HepG2 (cell line): ENCODE measurements around the gene CAMTA1. TPM values are rescaled to one million over a fixed set of nuclear protein-coding genes. Genes with fewer than 3 reads are reported as not detected.

Experiments
- ATAC-seq: fragments of 200-7000 bp; cut with Tn5 transposase; 3 replicates; pipeline ENCODE4 v1.9.1; 2020; ENCODE audit warnings: mild to moderate bottlenecking, moderate library complexity
- BruUV-seq: library from RNA; stranded (reverse); fragments of 400-500 nt; replicated peaks from 2 replicates; lab custom pipeline; 2021; lab: Mats Ljungman, UMichigan
- CTCF ChIA-PET: fragments of 300-600 bp; formaldehyde crosslinking; extraction: SDS; loops from one replicate; lab custom pipeline; 2021; ENCODE audit warnings: low total read pairs, inconsistent platforms, low intra/inter-chr PET ratio; lab: Yijun Ruan, JAX
- POLR2A ChIA-PET: fragments of 350-600 bp; sonication (Branson Sonifier 250); formaldehyde crosslinking; loops from one replicate; lab custom pipeline; 2020; ENCODE audit warnings: antibody characterized with exemption, inconsistent platforms; lab: Yijun Ruan, JAX
- DNase-seq: peaks from one replicate; pipeline ENCODE4 v3.0.0-alpha.2; 2015; ENCODE audit warnings: low spot score
- FAIRE-seq: peaks from 3 replicates; lab custom pipeline; 2011; peaks lifted over from hg19 to GRCh38; lab: Jason Lieb, UNC
- H2AFZ ChIP-seq: one replicate; pipeline ENCODE4 v1.6.1; 2011; ENCODE audit warnings: low read length, inconsistent platforms
- H3K27ac ChIP-seq: fragments of 300-600 bp; 3 replicates; pipeline ENCODE4 v1.8.0; 2011; ENCODE audit warnings: mixed run types, mild to moderate bottlenecking, mixed read lengths, low read length, inconsistent platforms; ENCODE audit not compliant: insufficient read depth; ENCODE audit errors: extremely low read length
- H3K27me3 ChIP-seq, 2 experiments: fragments of 200-600 bp in 1 of 2; 2 replicates in 1 of 2; 3 replicates in 1 of 2; pipeline versions ENCODE4 v1.6.0 to v1.8.0; 2011; ENCODE audit warnings: low read length in 2 of 2, mild to moderate bottlenecking in 2 of 2, moderate library complexity in 2 of 2, inconsistent platforms in 1 of 2; ENCODE audit not compliant: insufficient read depth in 2 of 2, control insufficient read depth in 1 of 2
- H3K36me3 ChIP-seq, 2 experiments: fragments of 200-600 bp in 1 of 2; replicated peaks in 1 of 2; 2 replicates in 1 of 2; 3 replicates in 1 of 2; pipeline versions ENCODE4 v1.5.1 to v1.8.0; 2011; ENCODE audit warnings: low read length in 2 of 2, inconsistent platforms in 1 of 2; ENCODE audit not compliant: insufficient read depth in 2 of 2, control insufficient read depth in 1 of 2
- H3K4me1 ChIP-seq: 2 replicates; pipeline ENCODE4 v1.5.1; 2012; ENCODE audit warnings: low read length, inconsistent platforms; ENCODE audit not compliant: insufficient read depth
- H3K4me2 ChIP-seq: 2 replicates; pipeline ENCODE4 v1.6.0; 2011; ENCODE audit warnings: low read depth, low read length, inconsistent platforms
- H3K4me3 ChIP-seq, 3 experiments: fragments of 200-600 bp in 1 of 3; sonication (generic), shearing (Covaris generic) in 1 of 3; replicated peaks in 1 of 3; 2 replicates each; pipeline ENCODE4 v1.5.1; 2011 to 2016; ENCODE audit warnings: low read length in 3 of 3, inconsistent platforms in 2 of 3, low read depth in 2 of 3, mild to moderate bottlenecking in 2 of 3, control low read depth in 1 of 3, mixed read lengths in 1 of 3; ENCODE audit not compliant: insufficient read depth in 1 of 3
- H3K79me2 ChIP-seq: one replicate; pipeline ENCODE4 v1.6.1; 2011; ENCODE audit warnings: low read length, inconsistent platforms; ENCODE audit not compliant: insufficient read depth
- H3K9ac ChIP-seq: 2 replicates; pipeline ENCODE4 v1.6.0; 2011; ENCODE audit warnings: mild to moderate bottlenecking, low read depth, low read length, inconsistent platforms; ENCODE audit not compliant: insufficient read depth
- H3K9me3 ChIP-seq: 2 replicates; pipeline ENCODE4 v1.5.1; 2012; ENCODE audit warnings: mild to moderate bottlenecking, low read length
- H4K20me1 ChIP-seq: 2 replicates; pipeline ENCODE4 v1.6.0; 2011; ENCODE audit warnings: inconsistent platforms, mild to moderate bottlenecking, low read length, moderate library complexity; ENCODE audit not compliant: insufficient read depth
- AGO1 ChIP-seq: fragments of 200-400 bp; formaldehyde crosslinking; IDR thresholded peaks from 2 replicates; pipeline ENCODE4 v1.6.1; 2017; ENCODE audit warnings: mild to moderate bottlenecking, low read depth, low read length, moderate library complexity; ENCODE audit not compliant: poor library complexity, severe bottlenecking
- FOXM1 ChIP-seq: sonication (generic); formaldehyde crosslinking; IDR thresholded peaks from 2 replicates; pipeline ENCODE4 v1.5.0; 2020; ENCODE audit warnings: missing genetic modification reagents
- JUN ChIP-seq: sonication (generic); formaldehyde crosslinking; IDR thresholded peaks from 2 replicates; pipeline ENCODE4 v1.4.0; 2020; ENCODE audit warnings: mild to moderate bottlenecking, missing genetic modification reagents
- MYNN ChIP-seq: sonication (generic); formaldehyde crosslinking; IDR thresholded peaks from 2 replicates; pipeline ENCODE4 v1.4.0; 2020; ENCODE audit warnings: mild to moderate bottlenecking, low read depth, missing genetic modification reagents
- NR2C2 ChIP-seq: sonication (generic); formaldehyde crosslinking; IDR thresholded peaks from 2 replicates; pipeline ENCODE4 v1.4.0; 2020; ENCODE audit warnings: missing genetic modification reagents, mild to moderate bottlenecking, moderate library complexity, borderline replicate concordance
- PHF20 ChIP-seq: sonication (generic); formaldehyde crosslinking; IDR thresholded peaks from 2 replicates; pipeline ENCODE4 v1.5.0; 2020; ENCODE audit warnings: mild to moderate bottlenecking, missing genetic modification reagents
- REL ChIP-seq: sonication (generic); formaldehyde crosslinking; conservative IDR thresholded peaks from 2 replicates; pipeline ENCODE4 v1.8.0; 2022; ENCODE audit warnings: mild to moderate bottlenecking, missing genetic modification reagents, moderate library complexity
- SP140L ChIP-seq: sonication (generic); formaldehyde crosslinking; IDR thresholded peaks from 2 replicates; pipeline ENCODE4 v1.4.0; 2020; ENCODE audit warnings: missing genetic modification reagents, borderline replicate concordance
- SRF ChIP-seq: IDR thresholded peaks from 2 replicates; pipeline ENCODE4 v1.6.1; 2011; ENCODE audit warnings: mild to moderate bottlenecking, low read depth, low read length, moderate library complexity
- ZNF530 ChIP-seq: sonication (generic); formaldehyde crosslinking; IDR thresholded peaks from 2 replicates; pipeline ENCODE4 v1.5.0; 2020; ENCODE audit warnings: low read depth, mild to moderate bottlenecking, missing genetic modification reagents
- ZNF652 ChIP-seq: IDR thresholded peaks from 2 replicates; pipeline ENCODE4 v1.6.1; 2016; ENCODE audit warnings: low read depth, borderline replicate concordance
- WGBS: methylation state at CpG from one replicate; pipeline ENCODE4 v1.1.6; 2017; ENCODE audit warnings: low lambda C conversion rate; 5-methylcytosine and 5-hydroxymethylcytosine counted together
- in situ Hi-C: cut with HindIII; loops from 2 replicates; pipeline ENCODE4 v1.10.0; 2017; ENCODE audit warnings: low pct_unique_long_range_greater_than_20kb; ENCODE audit not compliant: extremely low pct_ligation_motif_present
- intact Hi-C: fragments of 100-400 bp; cut with micrococcal nuclease; formaldehyde crosslinking; loops from one replicate; pipeline ENCODE4 v1.10.0; 2022; ENCODE audit not compliant: unreplicated experiment
- polyA plus RNA-seq, 8 experiments: library from polyadenylated mRNA; depleted of rRNA in 3 of 8; stranded (reverse) in 7 of 8; unstranded in 1 of 8; fragments of >200 nt; fragmentation: Illumina TruSeq in 4 of 8; extraction: Trizol in 4 of 8; gene quantifications; 2 replicates each; pipeline versions ENCODE4 v1.2.1 to v1.2.3, GENCODE V29; 2011 to 2016; ENCODE audit warnings: low read depth in 4 of 8, missing spikeins in 1 of 8, mixed read lengths in 1 of 8; ENCODE audit not compliant: insufficient read depth in 1 of 8
- total RNA-seq, 5 experiments: library from RNA; depleted of rRNA; stranded (reverse); fragments of >200 nt; fragmentation: Illumina TruSeq; extraction: Trizol; gene quantifications; 2 replicates each; pipeline ENCODE4 v1.2.3, GENCODE V29; 2016; ENCODE audit warnings: low read depth in 1 of 5
- TF ChIP-seq, protein P1 (sequence below): IDR thresholded peaks from 2 replicates; pipeline ENCODE4 v1.6.1; 2016
- TF ChIP-seq, protein P2 (sequence below): sonication (generic); formaldehyde crosslinking; IDR thresholded peaks from 2 replicates; pipeline ENCODE4 v1.4.0; 2020; ENCODE audit warnings: low read depth, mild to moderate bottlenecking, missing genetic modification reagents
- TF ChIP-seq, protein P3 (sequence below): sonication (generic); formaldehyde crosslinking; IDR thresholded peaks from one replicate; pipeline ENCODE4 v1.5.1; 2020; ENCODE audit warnings: mild to moderate bottlenecking, missing genetic modification reagents; ENCODE audit errors: not compliant biosample characterization

CAMTA1 gene
- total and polyA plus RNA-seq, 2 of the 13 experiments (the other 11 are each of a cell fraction or from before 2014, with no cell fraction given) = 25.0 to 36.4 TPM

DNA sequence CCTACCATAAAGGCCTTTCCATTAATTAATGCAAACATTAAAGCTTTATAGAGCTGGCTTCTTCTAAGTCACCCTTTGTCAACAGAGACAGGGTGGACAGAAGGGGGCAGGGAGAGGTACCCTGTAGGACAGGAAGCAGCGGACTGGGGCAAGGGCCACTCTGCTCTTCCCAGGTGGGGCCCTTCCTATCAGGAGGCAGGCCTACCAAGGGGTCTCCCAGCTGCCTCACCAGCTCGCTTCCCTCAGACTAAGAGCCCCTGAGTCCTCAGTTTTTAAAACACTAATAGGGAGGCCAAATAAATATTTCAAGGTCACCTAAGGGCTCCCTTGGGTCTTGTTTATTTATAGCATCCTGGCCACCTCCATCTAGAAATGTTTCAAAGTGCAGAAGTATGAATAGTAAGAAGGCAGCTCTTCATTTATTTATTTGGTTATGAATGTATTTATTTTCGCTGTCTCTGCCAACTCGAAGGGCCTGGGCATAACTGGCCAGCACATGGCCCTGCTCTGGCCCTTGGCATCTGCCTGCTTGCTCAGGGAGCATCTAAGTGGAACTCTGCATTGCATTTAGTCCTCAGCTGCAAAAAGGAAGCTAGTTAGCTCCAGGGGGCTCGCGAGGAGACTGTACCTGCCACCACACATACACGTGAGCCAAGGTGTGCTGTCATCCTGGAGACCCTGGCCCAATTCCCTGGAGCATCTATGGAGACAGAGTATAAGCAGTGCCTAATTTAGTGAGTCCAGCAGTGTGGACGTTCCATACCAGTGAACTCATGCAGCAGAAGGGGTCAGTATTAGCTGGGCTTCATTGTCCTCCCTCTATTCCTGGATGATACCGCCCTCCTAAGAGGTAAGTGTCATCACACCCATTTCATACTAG lies 590.8 kb downstream of the CAMTA1 start:
- no peaks in the 10 kb centered on the region for H3K9me3 ChIP-seq
- no peaks in the 10 kb centered on the region for H3K36me3 ChIP-seq
- POLR2A ChIA-PET = no interaction called here
- H3K79me2 ChIP-seq = no peaks in the 10 kb centered on the region
- peaks cover 4 to 23% of the 10 kb centered on the region in 2 experiments; a peak in 4 of 5 replicates for H3K27me3 ChIP-seq
- in situ Hi-C loops = no loop called here
- 21% methylated on average over 7 of the region's 9 CpGs for WGBS
- H3K4me3 ChIP-seq = no peak overlapping the region
- no peak overlapping the region for H2AFZ ChIP-seq
- intact Hi-C loops = no loop called here
- H3K4me2 ChIP-seq = no peak overlapping the region
- H4K20me1 ChIP-seq = no peaks in the 10 kb centered on the region
- H3K9ac ChIP-seq = no peak overlapping the region
- BruUV-seq = no TSS peak
- no peak for ATAC-seq
- no peak for FAIRE-seq
- no peak for DNase-seq
- CTCF ChIA-PET = no interaction called here
- no peak overlapping the region for H3K27ac ChIP-seq
- H3K4me1 ChIP-seq = no peaks in the 10 kb centered on the region
- TF ChIP-seq, protein P1, sequence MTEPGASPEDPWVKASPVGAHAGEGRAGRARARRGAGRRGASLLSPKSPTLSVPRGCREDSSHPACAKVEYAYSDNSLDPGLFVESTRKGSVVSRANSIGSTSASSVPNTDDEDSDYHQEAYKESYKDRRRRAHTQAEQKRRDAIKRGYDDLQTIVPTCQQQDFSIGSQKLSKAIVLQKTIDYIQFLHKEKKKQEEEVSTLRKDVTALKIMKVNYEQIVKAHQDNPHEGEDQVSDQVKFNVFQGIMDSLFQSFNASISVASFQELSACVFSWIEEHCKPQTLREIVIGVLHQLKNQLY = no peak
- TF ChIP-seq FOXM1 (CRISPR knock-in tag) (no peak), SP140L (CRISPR knock-in tag) (no peak), PHF20 (no peak), NR2C2 (CRISPR knock-in tag) (no peak), ZNF652 (CRISPR knock-in tag) (no peak), SRF (no peak), ZNF530 (CRISPR knock-in tag) (no peak), MYNN (CRISPR knock-in tag) (no peak), REL (CRISPR knock-in tag) (no peak), JUN (CRISPR knock-in tag) (no peak), AGO1 (no peak)
- TF ChIP-seq, protein P2, sequence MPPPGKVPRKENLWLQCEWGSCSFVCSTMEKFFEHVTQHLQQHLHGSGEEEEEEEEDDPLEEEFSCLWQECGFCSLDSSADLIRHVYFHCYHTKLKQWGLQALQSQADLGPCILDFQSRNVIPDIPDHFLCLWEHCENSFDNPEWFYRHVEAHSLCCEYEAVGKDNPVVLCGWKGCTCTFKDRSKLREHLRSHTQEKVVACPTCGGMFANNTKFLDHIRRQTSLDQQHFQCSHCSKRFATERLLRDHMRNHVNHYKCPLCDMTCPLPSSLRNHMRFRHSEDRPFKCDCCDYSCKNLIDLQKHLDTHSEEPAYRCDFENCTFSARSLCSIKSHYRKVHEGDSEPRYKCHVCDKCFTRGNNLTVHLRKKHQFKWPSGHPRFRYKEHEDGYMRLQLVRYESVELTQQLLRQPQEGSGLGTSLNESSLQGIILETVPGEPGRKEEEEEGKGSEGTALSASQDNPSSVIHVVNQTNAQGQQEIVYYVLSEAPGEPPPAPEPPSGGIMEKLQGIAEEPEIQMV (CRISPR knock-in tag) = no peak
- TF ChIP-seq, protein P3, sequence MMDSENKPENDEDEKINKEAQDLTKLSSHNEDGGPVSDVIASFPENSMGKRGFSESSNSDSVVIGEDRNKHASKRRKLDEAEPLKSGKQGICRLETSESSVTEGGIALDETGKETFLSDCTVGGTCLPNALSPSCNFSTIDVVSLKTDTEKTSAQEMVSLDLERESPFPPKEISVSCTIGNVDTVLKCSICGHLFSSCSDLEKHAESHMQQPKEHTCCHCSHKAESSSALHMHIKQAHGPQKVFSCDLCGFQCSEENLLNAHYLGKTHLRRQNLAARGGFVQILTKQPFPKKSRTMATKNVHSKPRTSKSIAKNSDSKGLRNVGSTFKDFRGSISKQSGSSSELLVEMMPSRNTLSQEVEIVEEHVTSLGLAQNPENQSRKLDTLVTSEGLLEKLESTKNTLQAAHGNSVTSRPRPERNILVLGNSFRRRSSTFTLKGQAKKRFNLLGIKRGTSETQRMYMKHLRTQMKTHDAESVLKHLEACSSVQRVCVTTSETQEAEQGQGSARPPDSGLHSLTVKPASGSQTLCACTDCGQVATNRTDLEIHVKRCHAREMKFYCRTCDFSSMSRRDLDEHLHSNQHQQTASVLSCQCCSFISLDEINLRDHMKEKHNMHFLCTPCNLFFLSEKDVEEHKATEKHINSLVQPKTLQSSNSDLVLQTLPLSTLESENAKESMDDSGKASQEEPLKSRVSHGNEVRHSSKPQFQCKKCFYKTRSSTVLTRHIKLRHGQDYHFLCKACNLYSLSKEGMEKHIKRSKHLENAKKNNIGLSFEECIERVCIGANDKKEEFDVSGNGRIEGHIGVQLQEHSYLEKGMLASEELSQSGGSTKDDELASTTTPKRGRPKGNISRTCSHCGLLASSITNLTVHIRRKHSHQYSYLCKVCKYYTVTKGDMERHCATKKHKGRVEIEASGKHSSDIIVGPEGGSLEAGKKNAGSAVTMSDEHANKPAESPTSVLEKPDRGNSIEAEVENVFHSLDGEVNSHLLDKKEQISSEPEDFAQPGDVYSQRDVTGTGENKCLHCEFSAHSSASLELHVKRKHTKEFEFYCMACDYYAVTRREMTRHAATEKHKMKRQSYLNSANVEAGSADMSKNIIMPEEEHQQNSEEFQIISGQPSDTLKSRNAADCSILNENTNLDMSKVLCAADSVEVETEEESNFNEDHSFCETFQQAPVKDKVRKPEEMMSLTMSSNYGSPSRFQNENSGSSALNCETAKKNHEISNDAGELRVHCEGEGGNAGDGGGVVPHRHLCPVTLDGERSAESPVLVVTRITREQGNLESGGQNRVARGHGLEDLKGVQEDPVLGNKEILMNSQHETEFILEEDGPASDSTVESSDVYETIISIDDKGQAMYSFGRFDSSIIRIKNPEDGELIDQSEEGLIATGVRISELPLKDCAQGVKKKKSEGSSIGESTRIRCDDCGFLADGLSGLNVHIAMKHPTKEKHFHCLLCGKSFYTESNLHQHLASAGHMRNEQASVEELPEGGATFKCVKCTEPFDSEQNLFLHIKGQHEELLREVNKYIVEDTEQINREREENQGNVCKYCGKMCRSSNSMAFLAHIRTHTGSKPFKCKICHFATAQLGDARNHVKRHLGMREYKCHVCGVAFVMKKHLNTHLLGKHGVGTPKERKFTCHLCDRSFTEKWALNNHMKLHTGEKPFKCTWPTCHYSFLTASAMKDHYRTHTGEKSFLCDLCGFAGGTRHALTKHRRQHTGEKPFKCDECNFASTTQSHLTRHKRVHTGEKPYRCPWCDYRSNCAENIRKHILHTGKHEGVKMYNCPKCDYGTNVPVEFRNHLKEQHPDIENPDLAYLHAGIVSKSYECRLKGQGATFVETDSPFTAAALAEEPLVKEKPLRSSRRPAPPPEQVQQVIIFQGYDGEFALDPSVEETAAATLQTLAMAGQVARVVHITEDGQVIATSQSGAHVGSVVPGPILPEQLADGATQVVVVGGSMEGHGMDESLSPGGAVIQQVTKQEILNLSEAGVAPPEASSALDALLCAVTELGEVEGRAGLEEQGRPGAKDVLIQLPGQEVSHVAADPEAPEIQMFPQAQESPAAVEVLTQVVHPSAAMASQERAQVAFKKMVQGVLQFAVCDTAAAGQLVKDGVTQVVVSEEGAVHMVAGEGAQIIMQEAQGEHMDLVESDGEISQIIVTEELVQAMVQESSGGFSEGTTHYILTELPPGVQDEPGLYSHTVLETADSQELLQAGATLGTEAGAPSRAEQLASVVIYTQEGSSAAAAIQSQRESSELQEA (CRISPR knock-in tag) = no peak
